SH-SY5Y (cell line): ENCODE data around the gene HEBP2.

Experiments used
- GATA2 ChIP-seq: IDR thresholded peaks from 2 replicates; pipeline ENCODE4 v1.6.1; 2011; ENCODE audit warnings: mild to moderate bottlenecking, low read depth, low read length
- GATA3 ChIP-seq: IDR thresholded peaks from 2 replicates; pipeline ENCODE4 v1.6.1; 2011; ENCODE audit warnings: low read depth, mild to moderate bottlenecking, low read length, moderate library complexity

DNA sequence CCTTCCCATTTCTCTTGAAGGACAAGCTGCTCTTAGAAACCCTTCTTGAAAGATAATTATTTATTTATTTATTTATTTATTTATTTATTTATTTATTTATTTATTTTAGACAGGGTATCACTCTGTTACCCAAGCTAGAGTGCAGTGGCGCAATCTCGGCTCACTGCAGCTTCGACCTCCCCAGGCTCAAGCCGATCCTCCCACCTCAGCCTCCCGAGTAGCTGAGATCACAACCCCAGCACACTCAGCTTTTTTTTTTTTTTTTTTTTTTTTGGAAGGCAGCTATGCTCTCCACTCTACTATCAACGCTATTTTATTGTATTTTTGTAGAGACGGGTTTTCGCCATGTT, 1.2 kb upstream of the HEBP2 start:
- no peak for TF ChIP-seq GATA2
- no peak for TF ChIP-seq GATA3
